ENCODE results near the gene WDR31.

DNA sequence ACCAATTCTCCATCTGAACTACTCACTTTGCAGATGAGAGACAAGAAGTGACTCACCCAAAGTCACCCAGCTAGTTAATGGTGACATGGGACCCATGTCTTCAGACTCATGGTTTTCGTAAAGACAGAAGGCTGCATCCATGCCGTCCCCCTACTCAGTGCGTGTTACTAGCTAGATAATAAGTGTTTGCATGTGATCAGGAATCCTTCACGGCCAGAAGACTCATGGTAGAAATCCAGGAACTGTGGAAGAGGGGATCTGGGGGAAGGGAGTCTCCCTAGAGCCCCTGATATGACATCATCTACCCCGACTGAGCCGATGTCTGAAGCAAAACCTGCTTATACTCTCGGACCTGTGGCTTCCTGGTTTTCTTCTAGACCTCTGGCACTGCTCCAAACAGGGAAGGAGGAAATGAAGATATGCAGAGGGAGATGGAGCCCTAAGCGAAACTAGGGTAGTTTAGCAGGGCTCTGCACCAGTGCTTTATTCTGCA lies 40.2 kb downstream of the WDR31 start:
- TF ChIP-seq EP300 (IDR thresholded peaks at IDR 0.05), result no peak
- TF ChIP-seq POLR2A (IDR thresholded peaks at IDR 0.05; ENCODE audit: low read depth), result no peak
